Esophagus mucosa (tissue), 1 donor: ENCODE measurements around the gene ACE. TPM values are rescaled to one million over a fixed set of nuclear protein-coding genes. Genes with fewer than 3 reads are reported as not detected.
"Not testable (repeated sequence)": the region's sequence is repeated elsewhere in the genome, so short reads cannot be mapped to it uniquely, and the experiment has no call there.

ENCODE experiments used
- ATAC-seq: fragments of 200-7000 bp; cut with Tn5 transposase; one replicate; pipeline ENCODE4 v1.9.1; 2020
- total RNA-seq: library from RNA; stranded (reverse); gene quantifications from one replicate; pipeline ENCODE4 v1.2.4, GENCODE V29; 2023
- donor health status: DM: yes; HTN: yes; CAD: no.

Gene ACE
- total RNA-seq, 1 donor from 2014 or later = 1.9 TPM

DNA sequence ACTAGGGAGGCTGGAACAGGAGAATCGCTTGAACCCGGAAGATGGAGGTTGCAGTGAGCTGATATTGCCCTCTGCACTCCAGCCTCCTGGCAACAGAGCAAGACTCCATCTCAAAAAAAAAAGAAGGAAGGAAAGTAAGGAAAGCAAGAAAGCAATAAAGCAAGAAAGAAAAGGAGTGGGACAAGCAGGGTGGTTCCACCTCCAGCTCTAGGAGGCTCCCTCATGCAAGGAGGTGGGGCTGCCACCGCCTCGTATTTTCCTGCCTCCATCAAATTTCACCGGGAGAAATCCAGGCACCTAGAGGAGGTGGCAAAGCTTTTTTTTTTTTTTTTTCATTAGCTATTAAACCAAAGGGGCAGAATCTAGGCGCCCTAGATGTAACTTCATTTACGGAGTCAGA lies 31.8 kb upstream of the ACE start:
- ATAC-seq = no peak

DNA sequence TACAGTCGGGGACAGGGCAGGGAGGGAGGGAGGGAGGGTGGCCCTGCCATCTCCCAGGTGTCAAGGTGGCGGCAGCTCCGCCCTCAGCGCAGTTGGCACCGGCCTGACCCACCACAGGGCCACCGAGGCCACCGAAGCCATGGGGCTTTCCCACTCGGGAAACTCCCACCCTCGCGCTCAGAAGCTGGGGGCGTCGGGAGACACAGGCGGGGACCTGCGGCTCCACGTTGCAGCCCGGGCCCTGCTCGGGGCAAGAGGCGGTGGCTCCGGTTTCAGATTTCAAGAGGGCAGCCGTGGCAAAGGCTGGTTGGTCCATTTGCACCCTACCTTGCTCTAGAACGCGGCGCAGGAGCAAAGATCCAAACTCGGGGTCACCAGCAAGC lies 31.3 kb upstream of the ACE start:
- peak; percentile 16 for ATAC-seq

DNA sequence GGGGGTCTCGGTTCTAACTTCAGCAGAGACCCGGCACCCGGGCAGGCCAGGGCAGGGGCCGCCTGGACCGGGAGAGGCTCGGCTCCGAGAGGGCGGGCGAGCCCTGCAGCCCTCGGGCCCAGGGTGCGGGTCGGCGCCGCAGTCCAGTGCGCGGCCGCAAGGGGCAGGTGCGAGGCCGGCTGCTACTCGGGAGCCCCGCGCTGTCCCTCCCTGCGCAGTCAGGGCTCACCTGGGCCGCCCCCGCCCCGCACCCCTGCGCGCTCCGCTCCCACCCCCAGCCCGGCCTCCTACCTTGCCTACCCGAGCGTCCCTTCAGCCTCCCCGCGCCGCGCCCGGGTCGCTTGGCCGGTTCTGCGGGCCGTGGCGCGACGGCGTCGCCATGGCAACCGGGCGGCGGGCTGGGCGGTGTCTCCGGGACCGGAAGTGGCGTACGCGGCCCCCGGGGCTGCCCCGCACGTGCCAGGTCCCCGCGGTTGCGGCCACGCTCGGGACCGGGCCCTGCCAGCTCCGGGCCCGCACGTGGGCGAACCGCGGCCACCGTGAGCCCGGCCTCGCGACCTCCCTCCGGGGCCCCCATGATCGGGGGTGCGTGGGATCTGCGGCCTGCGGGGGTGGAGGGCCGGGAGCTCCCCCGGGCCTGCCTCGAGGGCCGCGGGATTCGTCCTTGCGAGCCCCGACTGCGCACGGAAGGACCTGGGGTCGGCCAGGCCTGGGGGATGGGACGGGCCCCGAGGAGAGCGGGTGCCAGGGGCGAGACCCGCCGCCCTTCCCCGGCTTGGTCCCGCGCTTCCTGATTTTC lies 30.7 kb upstream of the ACE start, which contains the start of gene CYB561:
TSS of gene CYB561 (minus strand) at position 353 of the 799 bp plus-strand sequence. CDS start 8,759 bp downstream, outside the sequence.
- ATAC-seq = peak; percentile 86

DNA sequence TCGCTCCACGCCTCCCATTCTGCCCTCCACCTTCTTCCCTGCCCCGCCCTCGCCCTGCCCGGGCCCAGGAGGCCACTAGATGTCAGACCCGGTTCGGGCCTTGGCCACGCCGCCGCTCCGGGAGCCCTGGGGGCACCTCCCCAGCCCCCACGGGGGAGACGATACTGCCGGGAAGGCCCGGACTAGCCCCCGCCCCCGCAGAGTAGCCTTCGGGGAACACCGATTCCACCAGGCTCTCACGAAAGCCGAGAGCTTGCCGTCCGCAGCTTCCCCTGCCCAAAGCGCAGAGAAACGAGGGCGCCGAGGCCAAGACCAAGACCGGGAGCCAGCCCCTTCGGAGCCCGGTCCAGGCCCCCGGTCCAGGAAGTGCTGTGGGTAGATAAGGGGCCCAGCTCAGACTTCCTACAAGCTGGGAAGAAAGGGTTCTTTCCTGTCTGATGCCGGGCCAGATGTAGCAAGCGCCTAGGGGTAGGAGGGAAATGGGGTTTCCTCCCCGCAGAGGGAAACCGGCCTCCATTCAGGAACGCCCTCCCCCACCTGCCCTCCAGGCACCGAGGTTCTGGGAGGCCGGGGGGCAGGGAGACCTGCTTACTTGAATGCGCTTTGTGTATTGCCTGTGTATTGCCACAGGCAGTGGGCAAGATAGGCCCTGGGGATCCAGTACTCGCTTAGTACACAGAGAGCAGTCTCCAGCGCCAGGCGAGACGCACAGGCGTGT lies 29.9 kb upstream of the ACE start:
- ATAC-seq = peak; percentile 75

DNA sequence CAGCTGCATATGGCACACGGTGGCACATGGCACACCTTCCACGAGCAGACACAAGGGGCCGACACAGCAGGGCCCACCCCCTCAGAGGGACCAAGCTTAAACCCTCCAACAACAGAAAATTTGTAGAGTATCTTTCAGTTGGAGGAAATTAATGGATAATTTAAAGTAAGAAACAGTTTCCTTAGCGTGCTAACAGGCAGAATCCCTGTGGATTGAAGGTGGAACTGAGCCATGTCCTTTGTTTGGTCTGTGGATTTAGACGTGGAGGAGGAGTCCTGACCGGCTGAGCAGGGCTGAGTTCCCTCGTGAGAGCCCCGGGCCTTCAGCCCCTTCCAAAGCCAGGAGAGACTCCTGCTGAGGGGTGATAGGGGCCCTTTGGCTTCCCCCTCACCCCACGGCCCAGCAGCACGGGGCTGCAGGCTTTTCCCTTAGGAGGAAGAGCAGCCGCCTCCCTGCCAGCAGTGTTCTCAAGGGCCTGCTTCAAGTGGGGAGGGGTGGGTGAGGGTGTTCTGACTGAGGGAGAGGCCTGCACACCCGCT lies 29.3 kb upstream of the ACE start:
- ATAC-seq = no peak

DNA sequence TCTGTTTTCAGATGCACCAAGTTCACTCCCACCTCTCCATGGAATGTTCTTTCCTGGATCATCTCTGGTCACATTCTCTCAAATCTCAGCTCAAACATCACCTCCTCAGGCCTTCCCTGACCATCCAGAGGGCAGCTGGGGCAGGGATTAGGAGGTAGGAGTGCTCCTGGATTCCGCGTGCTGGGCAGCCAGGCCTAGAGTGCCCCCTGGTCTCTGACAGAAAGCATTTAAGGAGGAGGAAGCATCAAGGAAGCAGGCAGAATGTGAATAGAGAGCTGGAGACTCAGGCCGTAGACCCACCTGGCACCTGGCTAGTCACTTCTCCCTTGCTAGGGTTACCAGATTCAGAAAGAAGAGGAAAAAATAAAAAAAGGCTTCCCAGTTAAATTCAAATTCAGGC lies 28.2 kb upstream of the ACE start:
- ATAC-seq = no peak

DNA sequence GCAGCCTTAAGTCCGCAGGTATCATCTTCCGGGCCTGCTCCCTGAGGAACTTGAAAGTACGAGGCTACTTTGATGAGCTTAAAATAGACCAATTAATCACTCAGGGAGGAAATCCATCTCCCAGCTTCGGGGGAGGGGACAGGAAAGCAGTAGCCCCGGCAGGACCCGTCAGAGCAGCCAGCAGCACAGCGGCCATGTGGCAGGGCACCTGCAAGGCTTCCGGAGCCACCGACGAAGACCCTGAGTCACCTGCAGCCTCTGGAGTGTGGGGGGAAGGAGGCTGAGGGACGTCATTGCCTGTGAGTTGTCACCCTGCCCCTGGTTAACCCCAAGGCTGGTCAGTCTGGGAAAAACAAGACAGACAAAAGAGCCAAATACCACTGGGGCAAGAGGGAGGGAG lies 26.3 kb upstream of the ACE start:
- ATAC-seq = no peak

DNA sequence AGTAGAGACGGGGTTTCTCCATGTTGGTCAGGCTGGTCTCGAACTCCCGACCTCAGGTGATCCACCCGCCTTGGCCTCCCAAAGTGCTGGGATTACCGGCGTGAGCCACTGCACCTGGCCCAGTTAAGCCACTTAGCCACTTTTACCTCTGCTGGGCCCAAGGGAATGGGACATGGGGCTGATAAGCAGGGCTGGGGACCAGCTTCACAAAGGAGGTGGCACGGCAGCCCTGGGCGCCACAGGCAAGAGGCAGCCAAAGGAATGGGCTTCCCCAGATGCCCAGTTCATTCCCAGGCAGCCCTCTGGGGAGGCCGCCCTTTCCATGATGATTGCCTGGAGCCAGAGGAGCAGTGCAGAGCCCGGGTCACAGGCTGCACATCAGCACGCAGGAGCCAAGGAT lies 25.7 kb upstream of the ACE start:
- no peak for ATAC-seq

DNA sequence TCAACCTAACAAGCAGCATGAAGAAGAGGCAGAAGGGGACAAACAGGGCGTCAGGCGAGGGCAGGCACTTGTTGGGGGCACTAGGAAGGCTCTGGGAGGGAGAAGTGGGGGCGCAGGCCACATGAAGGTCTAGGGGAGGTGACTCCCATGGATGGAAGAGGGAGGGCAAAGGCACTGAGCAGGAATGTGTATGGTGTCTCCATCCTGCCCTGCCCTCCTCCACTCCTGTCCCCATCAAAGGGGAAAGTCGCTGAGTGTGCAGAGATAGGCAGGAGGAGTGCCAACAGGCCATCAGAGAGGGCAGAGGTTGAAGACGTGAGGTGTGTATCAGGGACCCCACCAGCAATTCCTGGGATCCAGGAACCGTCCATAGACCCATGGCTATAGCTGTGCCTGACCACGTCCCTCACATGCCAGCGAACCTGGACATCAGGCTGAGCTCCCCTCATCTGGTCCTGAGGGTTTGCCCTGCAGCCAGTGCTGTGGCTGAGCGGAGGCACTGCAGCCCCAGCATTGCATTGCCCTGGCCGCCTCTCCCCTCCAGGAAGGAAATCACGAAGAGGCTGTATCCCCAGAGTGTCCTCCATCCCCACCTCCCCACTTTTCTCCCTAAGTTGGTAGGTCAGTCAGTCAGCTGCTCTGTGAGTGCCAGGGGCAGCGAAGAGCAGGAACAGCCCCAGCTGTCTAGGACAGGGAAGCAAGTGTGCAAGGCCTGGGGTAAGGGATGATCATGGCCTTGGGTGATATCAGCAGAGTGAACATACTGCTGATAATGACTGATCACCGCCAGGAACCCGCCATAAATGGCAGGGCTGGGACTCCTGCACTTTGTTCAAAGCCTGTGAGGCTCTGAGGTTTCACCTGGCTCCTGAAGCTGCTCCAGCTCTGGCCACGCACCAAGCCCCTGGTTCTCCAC lies 24.6 kb upstream of the ACE start:
- no peak for ATAC-seq

DNA sequence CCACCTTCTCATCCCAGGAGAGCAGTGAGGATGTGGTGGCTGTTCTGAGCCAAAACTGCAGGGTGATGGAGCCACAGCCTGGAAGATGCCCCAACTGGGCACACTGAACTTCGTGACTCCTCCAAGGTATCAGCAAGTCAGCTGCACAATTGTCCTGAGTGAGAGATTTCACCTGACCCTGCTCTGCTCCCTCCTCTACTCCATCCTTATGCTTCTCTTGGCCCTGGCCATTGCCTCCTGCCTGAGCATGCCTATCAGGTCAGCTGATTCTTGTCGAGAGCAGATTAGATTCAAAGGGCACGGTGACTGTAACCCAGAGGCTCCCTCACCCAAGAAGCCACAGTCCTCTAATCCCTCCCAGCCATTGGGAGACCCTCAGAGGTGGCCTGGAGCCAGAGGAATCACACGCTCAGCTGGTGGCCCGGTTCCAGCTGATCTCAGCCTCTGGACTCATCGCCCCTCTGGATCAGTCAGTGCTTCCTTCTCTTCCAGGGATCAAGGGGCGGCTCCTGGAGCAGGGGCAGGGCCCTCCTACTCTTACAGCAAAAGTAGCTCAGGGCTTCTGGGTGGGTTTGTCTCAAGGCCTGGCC lies 23.8 kb upstream of the ACE start:
- peak; percentile 16 for ATAC-seq

DNA sequence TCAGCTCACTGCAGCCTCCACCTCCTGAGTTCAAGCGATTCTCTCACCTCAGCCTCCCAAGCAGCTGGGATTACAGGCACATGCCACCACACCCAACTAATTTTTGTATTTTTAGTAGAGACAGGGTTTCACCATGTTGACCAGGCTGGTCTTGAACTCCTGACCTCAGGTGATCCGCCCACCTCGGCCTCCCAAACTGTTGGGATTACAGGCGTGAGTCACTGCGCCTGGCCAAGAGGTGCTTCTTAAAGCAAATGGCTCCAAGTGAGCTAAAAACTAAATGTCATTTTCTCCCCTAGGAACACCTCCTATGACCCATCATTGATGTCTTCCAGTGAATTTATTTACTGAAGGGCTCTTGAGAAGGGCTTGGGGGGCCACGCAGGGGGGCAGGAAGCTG lies 22.5 kb upstream of the ACE start:
- ATAC-seq = not testable (repeated sequence)

DNA sequence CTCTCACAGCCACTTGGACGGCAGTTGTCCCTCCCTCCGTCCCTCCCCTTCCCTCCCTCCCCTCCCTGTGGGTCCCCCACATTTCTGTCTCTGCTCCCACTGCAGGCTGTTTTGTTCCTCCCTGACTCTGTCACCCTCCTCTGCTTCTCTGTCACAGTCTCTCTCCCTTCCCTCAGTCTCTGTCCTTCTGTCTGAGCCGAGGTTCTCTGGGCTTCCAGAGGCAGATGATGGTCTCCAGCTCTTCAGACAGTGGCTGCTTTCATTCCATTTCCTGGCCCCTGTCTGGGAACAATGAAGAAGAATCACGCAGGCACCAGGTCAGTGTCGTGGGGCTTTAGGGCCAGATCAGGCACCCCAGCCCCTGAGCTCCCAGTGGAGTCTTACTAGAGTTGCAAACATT lies 21.9 kb upstream of the ACE start:
- no peak for ATAC-seq

DNA sequence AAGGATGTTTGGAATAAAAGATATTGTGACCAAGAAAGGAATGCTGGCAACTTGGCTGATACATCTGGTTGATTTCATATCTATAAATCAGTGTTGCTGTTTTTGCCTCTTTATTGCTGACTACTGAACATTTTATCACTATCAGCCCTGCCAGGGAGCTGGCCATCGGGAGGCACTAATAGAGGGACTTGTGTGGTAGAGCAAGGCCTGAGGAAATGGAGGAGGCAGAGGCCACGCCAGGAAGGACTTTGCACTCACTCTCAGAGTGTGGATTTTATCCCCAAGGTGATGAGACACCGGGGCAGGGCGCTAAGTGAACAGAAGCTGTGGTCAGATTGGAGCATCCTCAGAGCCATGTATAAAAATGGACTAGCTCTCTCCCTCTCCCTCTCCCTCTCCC lies 21.4 kb upstream of the ACE start:
- no peak for ATAC-seq

DNA sequence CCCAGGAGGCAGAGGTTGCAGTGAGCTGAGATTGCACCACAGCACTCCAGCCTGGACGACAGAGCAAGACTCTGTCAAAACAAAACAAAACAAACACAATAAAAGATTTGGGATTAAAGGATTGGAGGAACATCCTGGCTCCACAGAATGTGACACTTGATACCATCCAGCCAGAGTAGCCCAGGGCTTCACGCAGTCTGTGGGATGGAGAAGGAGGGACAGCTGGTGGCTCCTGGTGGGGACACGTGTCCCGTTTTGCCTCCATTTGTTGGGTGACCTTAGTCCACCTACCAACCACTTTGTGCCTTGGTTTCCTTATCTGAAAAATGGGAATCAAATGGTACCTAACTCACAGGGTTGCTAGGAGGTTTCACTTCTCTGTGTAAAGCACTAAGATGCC lies 18.4 kb upstream of the ACE start:
- ATAC-seq = no peak

DNA sequence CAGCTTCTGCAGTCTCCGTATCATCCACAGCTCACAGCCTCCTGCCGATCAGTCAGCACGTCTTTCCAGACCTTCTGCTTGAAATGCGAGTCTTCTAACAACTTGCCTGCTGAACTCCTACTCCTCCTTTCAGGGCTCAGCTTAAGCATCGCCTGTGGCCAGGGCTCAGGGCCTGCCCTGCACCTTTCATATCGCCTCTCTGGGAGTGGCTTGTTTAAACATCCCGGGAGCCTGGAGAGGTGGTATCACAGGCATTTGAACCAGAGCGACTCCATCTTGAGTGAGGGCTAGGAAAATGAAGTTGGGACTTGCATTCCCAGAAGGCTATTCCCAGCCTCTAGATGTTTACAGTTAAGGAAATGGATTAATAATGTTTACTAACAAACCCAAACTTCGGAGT lies 16.8 kb upstream of the ACE start:
- ATAC-seq = peak; percentile 35

DNA sequence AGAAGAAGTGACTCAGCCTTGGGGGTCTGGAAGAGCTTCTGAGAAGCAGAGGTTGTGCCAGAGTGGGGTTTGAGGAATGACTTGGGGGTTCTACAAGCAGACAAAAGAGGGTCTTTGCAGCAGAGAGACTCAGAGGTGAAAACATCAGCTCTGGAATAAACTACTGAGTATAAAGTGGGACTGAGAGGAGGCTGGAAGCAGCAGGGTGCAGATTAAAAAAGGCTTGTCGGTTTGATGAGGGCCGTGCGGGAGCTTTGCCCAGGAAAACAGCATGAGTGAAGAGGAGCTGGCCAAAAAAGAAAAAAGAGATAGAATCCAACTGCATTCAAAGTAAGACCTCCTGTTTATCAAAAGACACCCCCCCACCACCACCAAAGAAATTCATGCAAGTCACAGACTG lies 13.1 kb upstream of the ACE start:
- ATAC-seq = no peak

DNA sequence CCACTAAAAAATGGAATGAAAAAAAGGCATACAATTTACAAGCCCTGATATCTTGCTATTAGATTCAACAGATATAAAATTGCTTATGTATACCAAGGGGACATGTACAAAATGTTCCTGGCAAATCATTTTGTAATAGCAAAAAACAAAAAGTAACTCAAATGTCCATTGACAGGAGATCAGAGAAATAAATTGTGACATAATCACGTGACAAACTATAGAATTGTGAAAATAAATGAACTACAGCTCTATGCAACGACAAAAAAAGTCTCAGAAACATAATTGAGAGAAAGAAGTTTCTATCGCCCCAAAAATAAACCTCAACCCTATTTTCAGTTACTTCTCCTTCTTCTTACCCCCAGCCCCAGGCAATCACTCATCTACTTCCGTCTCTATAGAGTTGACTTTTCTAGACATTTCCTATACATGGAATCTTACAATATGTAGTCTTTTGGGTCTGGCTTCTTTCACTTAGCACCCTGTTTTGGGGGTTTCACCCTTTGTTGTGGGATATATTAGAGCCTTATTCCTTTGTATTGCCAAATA lies 12.1 kb upstream of the ACE start:
- no peak for ATAC-seq

DNA sequence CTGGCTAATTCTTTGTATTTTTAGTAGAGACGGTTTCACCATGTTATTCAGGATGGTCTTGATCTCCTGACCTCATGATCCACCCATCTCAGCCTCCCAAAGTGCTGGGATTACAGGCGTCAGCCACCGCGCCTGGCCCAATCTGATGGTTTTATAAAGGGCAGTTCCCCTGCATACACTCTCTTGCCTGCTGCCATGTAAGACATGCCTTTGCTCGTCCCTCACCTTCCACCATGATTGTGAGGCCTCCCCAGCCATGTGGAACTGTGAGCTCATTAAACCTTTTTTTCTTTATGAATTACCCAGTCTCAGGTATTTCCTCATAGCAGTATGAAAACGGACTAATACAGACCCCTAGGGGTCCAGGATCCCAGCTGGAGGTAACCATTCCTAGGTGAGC lies 8.8 kb upstream of the ACE start:
- not testable (repeated sequence) for ATAC-seq

DNA sequence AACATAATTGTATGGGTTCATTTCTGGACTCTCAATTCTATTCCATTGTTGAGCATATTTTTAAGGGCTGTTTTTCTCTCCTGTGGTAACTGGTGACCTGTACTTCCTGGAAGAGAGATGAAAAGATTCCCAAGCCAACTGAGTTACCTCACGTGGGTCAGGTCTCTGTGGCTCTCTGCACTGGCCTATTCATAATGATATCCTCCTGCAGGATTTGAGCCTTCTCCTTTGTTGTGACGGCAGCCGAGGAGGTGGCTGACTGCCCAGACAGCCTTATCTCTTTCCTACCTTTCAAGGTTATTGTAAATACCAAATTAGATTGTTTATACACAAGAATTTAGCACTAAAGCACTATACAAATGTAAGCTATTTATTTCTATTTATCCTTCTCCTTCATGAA lies 2.7 kb upstream of the ACE start:
- no peak for ATAC-seq

DNA sequence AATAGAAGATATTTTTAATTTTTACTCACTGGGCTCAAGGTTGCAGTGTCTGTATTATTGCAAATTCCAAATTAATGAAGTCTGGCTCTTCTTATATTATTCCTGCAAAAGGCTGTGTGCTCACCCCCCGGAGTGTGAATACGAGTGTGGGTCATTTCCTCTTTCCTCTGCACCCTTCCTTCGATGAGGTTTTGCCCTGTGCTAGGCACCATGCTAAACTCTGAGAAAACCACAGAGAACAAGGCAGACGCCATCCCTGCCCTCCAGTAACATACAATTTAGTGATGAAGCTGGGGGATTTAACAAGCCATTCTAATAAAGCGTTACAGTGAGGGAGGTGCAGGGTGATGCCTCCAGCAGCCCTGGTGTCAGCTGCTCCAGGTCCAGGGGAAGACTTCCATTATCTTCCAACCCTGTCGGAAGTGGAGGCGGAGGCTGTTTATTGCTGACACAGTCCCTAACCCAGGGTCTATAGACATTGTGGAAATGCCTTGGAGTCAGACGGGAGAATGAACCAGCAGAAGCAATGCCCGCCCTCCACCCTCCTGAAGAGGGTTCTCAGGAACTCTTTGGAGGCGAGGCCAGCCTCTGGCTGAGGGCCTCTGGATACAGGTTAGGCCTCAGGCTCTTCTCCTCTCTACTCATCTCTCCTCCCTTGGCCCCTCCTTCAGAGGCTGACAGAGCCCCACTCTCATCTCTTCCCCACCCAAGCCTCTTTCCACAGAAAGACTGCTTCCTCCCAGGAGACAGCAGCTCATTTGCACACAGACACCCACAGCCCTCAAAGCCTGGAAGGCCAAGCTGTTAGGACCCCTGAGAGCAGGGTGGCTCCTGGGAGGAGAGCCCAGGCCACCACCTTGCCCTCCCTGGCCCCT lies 2.0 kb upstream of the ACE start:
- ATAC-seq = no peak
